AG09319 (cell line): ENCODE measurements around the gene ACTBL2.

Source experiments
- DNase-seq: peaks from one replicate; pipeline ENCODE4 v3.0.0-alpha.2; 2010; ENCODE audit warnings: low read depth; ENCODE audit errors: extremely low read depth
- CTCF ChIP-seq: IDR thresholded peaks from 2 replicates; pipeline ENCODE4 v1.5.1; 2011; ENCODE audit warnings: low read depth, mild to moderate bottlenecking, inconsistent platforms, low read length, moderate library complexity

ACTBL2 gene

GRCh38 chr5:57513785-57514184 lies 31.2 kb upstream of the ACTBL2 start:
- no peak for DNase-seq
- TF ChIP-seq CTCF = no peak

GRCh38 chr5:57511321-57511720 lies 28.7 kb upstream of the ACTBL2 start:
- TF ChIP-seq CTCF = no peak
- DNase-seq = no peak

- TF ChIP-seq CTCF = no peak
- DNase-seq = no peak
Observed at GRCh38 chr5:57509501-57510260, 27.1 kb upstream of the ACTBL2 start.

GRCh38 chr5:57508211-57508610 lies 25.6 kb upstream of the ACTBL2 start:
- no peak for DNase-seq
- TF ChIP-seq CTCF = no peak

- no peak for DNase-seq
- no peak for TF ChIP-seq CTCF
Observed at GRCh38 chr5:57505272-57506200, 22.9 kb upstream of the ACTBL2 start.

- no peak for DNase-seq
- no peak for TF ChIP-seq CTCF
Observed at GRCh38 chr5:57504357-57504756, 21.7 kb upstream of the ACTBL2 start.

GRCh38 chr5:57503433-57503832 lies 20.8 kb upstream of the ACTBL2 start:
- TF ChIP-seq CTCF = no peak
- no peak for DNase-seq
